ENCODE measurements around the gene OPN4.

The OPN4 gene

DNA sequence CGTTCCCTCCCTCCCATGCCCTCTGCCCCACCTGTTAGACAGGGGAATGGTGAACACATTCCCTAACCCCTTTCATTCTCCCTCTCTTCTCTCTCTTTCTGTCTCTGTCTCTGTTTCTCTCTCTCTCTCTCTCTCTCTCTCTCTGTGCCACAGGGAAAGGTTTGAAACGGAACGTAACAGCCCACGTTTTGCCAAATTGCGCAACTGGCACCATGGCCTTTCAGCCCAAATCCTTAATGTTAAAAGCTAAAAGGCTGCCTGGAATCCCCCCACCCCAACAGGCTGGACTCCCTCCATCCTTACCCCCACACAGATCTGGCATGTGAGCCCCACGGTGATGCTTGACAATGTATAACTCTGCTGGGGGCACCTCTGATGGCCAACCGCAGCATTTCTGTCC, 44.8 kb downstream of the OPN4 start:
- DNase-seq (ENCODE audit: low spot score) (no peak), FAIRE-seq (no peak)

- no peak for FAIRE-seq
These were observed 45.2 kb downstream of the OPN4 start for GRCh38 chr10:86699541-86699940.

DNA sequence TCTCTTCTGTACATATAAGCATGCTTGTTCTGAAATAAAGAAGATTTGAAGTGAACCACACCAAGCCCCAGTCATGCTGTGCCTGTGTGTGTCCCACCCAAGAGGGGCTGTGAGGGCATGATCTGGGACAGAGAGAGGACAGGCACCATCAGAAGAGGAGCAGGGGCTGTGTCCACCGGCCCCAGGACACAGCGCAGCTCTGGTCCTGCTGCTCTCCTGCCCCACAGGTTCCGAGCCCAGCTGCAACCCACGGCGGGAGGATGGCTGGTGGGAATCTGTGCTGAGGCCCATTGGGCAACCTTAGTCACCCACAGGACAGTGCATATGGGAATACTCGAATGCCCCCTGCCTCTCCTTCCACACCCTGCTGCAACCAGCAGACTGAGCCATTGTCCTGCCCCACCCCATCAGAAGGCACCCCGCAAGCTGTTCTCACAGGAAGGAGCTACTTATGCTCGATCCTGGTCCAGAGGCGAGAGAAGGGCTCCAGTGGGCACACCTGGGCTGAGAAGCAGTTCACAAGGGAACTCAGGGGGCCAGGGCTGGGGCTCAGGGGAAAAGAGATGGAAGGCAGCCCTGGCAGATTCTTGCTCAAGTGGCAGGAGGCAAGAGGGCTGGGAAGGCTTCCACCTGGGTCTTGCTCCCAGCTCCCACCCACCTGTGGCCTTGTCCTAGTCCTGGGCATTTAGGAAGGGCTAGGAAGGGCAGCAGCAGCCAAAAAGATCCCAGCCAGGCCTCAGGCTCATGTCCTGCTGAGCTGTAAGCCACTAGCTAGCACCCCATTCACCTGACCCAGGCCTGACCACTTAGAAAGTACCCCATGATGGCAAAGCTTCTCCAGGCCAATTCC, 45.9 kb downstream of the OPN4 start:
- no peak for DNase-seq (ENCODE audit: low spot score)

More at GRCh38 chr10:86699541-86699940, 45.2 kb downstream of the OPN4 start:
- no peak for DNase-seq (ENCODE audit: low spot score)

GRCh38 chr10:86700851-86701617, 46.7 kb downstream of the OPN4 start:
- DNase-seq (ENCODE audit: low spot score): no peak
- no peak for FAIRE-seq

More for the DNA sequence above, 45.9 kb downstream of the OPN4 start:
- no peak for FAIRE-seq

GRCh38 chr10:86703176-86703575, 48.8 kb downstream of the OPN4 start:
- DNase-seq (ENCODE audit: low spot score) (no peak), FAIRE-seq (no peak)

DNA sequence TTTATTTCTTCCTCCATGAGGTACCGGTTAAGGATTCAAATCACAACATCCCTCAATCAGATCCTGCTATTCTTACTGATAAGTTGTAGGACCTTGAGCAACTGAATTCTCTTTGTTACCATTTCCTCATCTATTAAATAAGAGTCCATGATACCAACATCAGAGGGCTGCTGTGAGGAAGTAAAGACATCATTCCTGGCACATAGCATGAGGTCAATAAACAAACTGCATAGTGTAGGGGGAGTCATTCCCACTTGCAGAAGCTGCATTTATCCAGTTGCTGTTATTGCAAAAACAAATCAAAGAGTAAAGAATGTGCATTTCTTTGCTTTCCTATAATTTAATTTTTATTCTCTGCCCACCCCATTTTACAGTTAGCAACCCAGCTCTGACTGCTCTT, 50.8 kb downstream of the OPN4 start:
- no peak for DNase-seq (ENCODE audit: low spot score)
- FAIRE-seq: no peak

- DNase-seq (ENCODE audit: low spot score) (no peak), FAIRE-seq (no peak)
These were observed 51.6 kb downstream of the OPN4 start for GRCh38 chr10:86705905-86706304.

DNA sequence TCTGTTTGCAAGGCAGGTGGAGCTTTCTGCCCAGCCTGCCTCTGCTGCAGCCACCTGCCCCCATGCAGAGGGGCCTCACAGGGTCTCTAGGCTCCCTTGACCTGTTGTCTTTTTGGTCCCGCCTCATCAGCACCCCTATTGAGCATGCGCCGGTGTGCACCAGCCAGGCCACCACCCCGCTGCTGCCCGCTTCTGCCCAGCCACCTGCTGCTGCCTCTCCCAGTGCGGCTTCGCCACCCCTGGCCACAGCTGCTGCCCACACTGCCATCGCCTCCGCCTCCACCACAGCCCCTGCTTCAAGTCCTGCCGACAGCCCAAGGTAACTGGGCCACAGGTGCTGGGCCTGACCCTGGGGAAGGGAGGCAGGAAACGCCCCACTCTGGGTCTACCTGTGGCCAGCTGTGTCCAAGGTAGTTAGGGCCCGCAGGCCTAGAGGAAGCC, 52.1 kb downstream of the OPN4 start:
- DNase-seq (ENCODE audit: low spot score) (no peak), FAIRE-seq (no peak)

DNA sequence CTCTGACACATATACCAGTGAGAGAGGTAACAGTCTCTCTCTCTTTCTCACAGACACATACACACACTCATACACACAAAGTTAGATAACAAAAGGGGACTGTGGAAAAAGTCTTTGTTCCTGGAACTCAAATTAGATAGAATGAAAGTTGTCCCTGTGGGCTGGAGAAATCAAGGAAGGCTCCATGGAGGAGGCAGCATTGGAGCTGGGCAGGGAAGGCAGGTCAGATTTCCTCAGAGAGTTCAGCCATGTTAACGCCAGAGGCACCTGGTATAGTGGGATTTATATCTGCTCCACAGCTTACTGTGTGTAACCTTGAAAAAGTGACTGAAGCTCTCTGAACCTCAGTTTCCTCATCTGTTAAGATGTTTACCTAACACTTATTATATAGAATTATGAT, 52.6 kb downstream of the OPN4 start:
- FAIRE-seq (no peak), DNase-seq (ENCODE audit: low spot score) (no peak)

DNA sequence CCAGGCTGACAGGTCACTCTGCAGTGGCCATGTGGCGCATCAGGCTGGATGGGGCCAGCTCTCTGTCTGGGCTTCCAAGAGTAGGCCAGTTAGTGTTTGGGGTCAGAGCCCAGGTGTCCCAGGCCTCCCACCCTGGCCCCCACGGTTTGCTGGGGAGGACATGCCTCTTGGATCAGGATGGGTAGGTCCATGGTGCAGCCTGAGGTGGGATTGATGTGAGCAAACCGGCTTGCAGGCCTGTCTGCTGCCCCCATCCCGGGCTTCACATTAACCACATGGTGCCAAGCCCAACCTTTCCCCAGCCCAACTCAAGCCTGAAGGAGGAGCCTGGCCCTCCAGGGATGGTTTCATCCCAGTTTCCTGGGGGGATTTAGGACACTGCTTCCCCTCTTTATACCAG, 53.2 kb downstream of the OPN4 start:
- no peak for DNase-seq (ENCODE audit: low spot score)
- FAIRE-seq: no peak

DNA sequence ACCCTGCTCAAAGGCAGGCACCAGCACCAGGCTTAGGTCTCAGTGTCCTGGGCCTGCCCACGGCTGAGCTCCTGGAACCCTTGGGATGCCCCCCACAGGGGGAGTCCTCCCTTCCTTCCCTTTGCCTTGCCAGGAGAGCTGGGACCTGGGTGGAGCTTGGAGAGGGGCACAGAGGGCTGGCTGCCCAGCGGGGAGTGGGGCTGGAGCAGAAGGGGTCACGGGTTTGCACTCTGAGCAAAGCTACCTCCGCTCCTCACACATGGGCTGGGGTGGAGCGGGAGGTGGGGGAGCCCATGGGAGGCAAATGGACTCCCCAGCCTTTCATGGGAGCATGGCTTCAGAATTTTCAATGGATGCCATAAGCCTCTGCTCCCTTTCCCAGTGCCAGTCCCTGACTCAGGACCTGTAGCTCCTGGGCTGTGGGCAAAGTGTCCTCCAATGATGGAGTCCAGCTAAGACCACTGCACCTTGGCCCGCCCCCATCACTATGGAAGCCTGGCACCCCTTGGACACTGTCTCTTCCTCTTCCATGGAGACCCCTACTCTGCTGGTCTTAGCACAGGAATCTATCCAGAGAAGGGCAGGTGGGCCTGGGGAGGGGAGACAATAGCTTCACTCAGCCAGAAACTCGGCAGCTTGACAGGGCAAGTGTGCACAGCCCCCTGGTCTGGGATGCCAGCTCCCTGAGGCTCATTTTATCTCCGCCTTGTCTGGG, 53.9 kb downstream of the OPN4 start:
- no peak for DNase-seq (ENCODE audit: low spot score)
- FAIRE-seq: no peak

- DNase-seq (ENCODE audit: low spot score) (no peak), FAIRE-seq (no peak)
These were observed 54.5 kb downstream of the OPN4 start for GRCh38 chr10:86708783-86709380.

DNA sequence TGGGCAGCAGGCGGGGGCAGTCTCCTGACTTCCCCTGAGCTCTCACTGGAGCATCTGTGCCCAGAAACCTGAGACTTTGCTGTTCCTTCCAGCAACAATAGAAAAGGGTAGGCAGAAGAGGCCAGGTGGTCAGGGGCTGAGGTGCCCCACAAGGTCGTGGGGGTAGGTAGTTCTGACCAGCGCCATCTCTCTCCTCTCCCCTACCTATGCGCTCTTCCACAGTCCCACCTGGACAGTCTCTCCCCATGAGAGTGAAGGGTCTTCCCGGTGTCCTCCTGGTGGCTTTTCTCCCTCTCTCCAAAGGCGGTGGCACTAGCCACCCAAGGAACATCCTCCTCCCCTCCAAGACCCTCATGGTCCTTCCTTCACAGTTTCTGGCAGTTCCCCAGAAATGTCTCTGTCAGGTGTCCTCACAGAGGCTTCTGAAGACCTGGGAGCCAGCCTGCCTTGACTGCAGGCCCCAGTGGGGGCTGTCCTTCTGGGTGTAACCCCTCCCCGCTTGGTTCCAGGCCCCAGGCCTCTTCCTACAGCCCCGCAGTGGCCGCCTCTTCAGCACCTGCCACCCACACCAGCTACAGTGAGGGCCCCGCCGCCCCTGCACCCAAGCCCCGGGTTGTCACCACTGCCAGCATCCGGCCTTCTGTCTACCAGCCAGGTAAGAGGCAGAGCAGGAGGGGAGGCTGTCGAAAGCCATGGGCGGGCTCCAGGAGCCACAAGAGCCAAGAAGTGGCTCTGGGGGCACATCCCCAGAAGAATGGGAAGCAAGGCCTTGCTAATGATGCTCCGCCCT, 55.2 kb downstream of the OPN4 start:
- FAIRE-seq (no peak), DNase-seq (ENCODE audit: low spot score) (no peak)

- FAIRE-seq: no peak
These were observed 56.7 kb downstream of the OPN4 start for GRCh38 chr10:86710987-86711512.

DNA sequence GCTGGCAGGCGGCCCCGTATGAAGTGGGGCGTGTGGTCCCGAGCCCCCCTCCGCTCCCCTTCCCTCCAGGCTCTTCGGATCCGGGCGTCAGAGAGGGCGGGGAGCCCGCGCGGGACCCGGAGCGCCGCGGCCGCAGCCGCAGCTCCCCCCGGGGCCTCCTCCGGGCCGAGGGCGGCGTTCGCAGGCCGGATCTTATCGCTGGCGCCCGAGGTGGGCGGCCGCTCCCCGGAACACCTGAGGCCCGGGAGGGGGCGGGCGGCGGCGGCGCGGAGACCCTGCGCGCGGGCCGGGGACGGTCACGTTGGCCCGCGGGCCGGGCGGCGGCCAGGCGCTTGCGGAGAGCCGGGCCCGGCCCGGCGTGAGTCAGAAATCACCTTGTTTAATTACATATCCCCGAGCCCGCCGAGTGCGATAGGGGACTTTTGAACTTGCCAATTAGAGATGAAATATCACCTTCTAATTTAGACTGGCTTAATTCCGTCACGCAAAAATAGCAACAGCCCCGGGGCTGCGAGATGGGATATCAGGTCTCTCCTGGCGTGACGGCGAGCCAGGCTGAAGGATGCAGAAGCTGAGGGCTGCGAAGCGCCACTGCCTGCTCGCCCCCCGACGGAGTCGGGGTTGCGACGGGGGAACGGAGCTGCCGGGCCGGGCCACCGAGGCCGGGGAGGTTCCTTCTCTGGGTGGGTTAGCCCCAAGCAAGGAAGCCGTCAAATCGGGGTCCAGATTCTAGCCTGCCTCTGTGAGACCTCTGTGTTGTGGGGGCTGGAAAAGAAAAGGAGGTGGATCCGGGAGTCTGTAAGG, 57.4 kb downstream of the OPN4 start:
- FAIRE-seq: no peak
- no peak for DNase-seq (ENCODE audit: low spot score)

More at GRCh38 chr10:86710987-86711512, 56.7 kb downstream of the OPN4 start:
- DNase-seq (ENCODE audit: low spot score): peak; percentile 74

GRCh38 chr10:86712317-86712707, 58.0 kb downstream of the OPN4 start:
- DNase-seq (ENCODE audit: low spot score) (no peak), FAIRE-seq (no peak)

- DNase-seq (ENCODE audit: low spot score) (no peak), FAIRE-seq (no peak)
These were observed 60.9 kb downstream of the OPN4 start for GRCh38 chr10:86715156-86715795.

DNA sequence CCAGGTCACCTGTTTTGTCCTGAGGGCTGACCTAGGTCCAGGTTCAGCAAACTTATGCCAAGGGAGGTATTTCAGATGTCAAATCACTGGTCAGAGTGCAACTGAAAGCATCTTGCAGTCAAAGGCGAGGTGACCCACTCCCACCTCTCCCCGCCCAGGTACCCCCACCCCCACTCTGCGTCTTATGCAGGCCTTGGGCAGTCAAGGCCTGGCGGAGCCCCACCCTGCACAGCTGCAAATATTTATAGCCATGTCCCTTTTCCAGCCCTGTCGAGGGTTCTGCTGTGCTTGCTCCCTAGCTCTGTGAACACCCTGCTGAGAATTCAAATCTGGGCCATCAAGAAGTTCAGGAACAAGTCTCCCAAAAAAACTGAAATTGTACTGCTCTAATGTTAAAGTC, 61.5 kb downstream of the OPN4 start:
- no peak for FAIRE-seq

More for the DNA sequence above, 61.5 kb downstream of the OPN4 start:
- DNase-seq (ENCODE audit: low spot score): no peak
